ENCODE results near the gene FARP1.

Gene FARP1

DNA sequence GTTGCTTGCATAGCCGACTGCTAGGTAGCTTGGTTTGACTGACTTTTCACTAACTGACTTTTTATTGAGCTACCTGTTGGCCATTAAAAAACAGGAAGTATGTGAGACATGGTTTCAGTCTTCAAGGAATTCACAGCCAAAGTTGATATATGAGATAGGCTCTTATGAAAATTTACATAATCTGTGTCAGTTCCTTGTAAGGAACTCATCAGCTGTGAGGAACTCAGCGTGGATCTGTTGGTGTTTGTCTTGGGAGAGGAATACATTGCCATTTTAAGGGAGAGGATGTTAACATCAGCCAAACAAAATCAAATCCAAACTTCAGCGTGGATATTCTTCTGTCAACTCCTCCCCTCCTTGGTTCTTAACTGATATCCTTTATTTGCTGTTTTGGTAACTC lies 32.1 kb downstream of the FARP1 start:
- DNase-seq, result no peak

- no peak for DNase-seq
Measured at GRCh38 chr13:98175823-98176222, 32.9 kb downstream of the FARP1 start.

DNA sequence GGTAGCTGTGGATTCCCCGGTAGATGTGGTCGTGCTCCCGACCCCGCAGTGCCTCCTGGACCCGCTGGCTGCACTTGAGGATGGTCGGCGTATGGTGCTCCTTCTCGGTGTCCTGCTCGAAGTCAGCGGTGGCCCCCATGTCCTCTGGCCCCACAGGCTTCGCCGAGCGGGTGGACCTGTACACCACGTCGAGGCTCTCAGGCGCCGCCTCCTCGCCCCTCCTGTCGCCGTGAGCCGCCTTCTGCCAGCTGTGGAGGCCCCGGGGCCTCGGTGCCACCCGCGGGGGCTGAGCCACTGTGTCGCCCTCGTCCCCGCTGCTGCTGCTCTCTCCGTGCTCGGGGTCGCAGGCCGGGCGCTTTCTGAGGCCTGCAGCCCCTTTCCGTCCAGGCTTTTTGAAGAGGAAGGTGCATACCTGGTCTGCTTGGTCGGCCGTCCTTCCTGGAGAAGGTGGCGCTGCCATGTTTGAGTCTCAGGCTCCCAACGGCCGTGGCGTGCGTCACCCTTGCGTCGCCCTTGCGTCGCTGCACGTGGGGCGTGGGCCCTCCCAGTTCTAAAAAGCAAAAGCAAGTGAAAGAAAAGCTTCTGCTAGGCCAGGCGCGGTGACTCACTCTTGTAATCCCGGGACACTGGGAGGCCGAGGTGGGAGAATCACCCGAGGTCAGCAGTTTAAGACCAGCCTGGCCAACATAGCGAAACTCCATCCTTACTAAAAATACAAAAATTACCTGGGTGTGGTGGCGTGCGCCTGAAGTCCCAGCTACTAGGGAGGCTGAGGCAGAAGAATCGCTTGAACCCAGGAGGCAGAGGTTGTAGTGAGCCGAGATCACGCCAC lies 34.1 kb downstream of the FARP1 start, which contains the start of gene RNF113B:
Gene RNF113B (minus strand): TSS at position 493 of the 832 bp plus-strand sequence. CDS start 33 bp downstream, at position 460.
- no peak for DNase-seq

DNA sequence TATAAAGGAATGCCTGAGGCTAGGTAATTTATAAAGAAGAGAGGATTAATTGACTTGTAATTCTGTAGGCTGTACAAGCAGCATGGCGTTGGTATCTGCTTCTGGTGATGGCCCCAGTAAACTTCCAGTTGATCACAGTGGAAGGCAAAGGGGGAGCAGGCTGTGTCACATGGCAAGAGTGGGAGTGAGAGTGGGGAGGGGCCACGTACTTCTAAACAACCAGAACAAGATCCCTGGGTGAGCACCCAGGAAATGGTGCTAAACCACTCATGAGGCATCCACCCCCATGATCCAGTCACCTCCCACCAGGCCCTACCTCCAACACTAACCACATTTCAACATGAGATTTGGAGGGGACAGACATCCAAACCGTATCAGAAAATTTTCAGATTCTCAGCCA lies 37.2 kb downstream of the FARP1 start:
- DNase-seq, result no peak

DNA sequence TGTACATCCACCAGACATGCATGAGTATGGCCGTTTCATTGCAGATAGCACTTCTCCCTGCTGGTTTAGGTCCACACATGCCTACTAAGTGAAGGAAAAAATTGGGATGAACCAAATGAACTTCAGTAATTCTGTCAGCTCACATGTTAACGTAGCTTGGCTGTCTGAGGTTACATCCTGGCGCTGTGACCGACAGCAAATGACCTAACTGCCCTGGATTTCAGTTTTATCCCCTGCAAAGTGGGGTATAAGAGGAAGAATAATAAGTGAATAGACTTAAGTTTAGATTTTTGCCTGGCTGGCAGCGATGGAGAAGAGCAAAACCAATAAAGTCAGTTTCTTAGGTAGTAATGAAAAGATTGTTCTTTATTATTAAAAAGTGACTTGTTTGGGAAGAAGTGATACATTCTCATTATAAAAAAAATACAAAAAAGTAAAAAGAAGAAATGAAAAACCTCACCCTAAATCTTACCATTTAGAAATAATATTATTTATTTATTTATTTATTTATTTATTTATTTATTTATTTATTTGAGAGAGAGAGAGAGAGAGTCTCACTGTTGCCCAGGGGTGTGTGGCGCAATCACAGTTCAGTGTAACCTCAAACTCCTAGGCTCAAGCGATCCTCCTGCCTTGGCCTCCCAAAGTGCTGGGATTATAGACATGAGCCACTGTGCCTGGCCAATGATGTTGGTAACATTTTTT lies 38.4 kb downstream of the FARP1 start:
- no peak for DNase-seq

GRCh38 chr13:98182153-98182552 lies 39.3 kb downstream of the FARP1 start:
- no peak for DNase-seq

DNA sequence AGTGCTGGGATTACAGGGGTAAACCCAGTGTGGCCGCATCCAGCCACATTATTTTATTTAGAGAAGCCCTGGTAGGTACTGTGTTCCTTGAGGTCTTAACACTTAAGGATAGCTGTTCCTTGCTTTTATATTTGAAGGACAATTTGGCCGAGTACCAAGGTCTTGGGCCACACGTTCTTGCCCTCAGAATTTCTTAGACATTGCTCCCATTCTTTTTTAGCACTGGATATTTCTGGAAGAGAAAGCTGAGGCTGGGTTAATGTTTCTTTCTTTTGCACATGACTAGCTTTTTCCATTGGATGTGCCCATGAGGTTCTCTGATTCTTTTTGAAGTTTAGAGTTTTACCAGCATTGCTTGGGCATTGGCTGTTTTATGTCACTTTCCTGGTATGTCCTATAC lies 39.7 kb downstream of the FARP1 start:
- DNase-seq, result no peak

DNA sequence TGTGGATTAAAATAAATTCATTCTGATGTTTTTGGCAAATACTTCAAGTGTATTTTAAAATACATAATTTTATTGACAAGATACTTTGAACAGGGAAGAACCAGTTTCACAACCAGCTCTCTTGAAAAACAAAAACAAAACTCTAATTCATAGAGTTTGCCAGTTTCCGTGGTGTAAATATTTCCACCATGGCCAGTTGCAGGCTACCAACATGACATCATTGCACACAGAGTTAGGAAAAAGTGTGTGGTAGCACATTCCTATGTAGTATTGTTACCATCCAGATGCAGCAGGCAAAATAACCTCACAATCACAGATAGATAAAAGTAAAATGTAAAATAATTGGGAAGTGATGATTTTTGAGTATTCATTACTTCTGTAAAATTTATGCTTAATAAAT lies 41.9 kb downstream of the FARP1 start:
- no peak for DNase-seq

- no peak for DNase-seq
Measured at GRCh38 chr13:98187155-98187964, 44.5 kb downstream of the FARP1 start.

- DNase-seq, result no peak
Measured at GRCh38 chr13:98187965-98188261, 45.0 kb downstream of the FARP1 start.

DNA sequence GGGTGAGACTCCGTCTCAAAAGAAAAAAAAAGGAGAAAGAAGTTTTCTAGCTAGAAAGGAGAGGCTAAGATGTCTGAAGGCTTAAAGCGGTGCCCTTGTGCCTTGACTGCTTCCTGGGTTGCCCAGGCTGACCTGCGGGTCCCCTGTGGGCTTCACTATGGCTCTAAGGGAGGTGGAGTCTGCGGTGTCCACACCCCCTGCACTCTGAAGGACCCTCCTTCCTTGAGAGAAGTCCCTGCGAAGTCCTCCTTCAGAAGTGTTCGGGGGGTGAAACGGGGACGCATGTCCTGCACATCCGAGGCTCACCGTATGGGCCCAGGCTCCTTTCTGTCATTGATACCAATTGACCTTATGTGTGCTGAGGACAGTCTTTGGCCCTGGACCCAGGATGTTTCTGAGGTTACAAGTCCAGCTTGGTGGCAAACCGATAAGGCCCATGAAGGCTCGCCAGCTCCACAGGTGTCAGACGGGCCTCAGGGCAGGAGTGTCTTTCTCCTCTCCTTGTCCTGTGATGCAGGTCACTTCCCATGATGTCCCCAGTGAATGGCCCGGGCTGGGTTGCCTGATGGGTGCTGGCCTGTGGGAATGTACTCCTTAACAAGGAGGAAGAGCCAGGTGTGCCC lies 45.8 kb downstream of the FARP1 start:
- no peak for DNase-seq

- no peak for DNase-seq
Measured at GRCh38 chr13:98189841-98190505, 47.1 kb downstream of the FARP1 start.

DNA sequence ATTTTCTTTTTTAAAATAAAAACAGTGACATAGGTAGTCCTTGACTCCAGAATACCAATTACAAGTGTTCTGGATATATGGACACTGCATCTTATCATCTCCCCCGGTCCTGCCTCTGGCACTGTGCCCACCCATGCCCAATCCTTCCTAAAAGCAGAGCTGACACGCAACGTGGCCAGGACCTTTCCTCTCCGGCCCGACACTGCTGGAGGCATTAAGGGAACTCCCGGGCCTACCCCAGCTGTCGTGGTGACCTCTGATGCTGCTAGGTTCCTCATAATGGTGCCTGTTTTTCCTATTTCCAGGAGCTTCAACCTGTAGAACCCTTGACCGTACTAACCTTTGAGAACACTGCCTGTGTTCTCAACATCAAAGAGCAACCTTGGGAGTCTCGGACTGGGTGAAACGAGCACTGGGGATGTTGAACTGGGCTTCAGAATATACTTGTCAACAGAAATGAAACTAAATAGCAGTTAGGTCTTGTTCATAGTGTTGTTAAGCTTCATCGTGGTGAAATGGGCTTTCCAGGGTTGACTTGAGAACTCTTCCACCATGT lies 48.1 kb downstream of the FARP1 start:
- no peak for DNase-seq

DNA sequence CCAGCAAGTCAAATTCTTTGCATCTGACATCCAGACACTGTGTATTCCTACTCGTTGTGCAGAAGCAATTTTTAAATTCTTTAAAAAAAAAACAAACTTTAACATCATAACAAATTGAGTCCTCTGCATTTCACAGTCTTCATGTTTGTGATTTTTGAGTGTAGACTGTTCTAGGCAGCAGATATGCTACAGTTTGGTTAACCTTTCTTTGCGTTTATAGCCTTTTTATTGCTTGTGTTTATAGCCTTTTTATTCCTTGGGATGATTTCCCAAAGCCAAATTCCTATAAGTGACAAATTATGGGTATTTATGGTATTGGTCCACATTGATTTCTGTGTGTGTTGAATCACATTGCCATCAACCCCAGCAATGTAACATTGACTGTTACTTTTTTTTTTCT lies 49.1 kb downstream of the FARP1 start:
- DNase-seq, result no peak

GRCh38 chr13:98195054-98195791 lies 52.3 kb downstream of the FARP1 start:
- no peak for DNase-seq

- no peak for DNase-seq
Measured at GRCh38 chr13:98198683-98199082, 55.8 kb downstream of the FARP1 start.

DNA sequence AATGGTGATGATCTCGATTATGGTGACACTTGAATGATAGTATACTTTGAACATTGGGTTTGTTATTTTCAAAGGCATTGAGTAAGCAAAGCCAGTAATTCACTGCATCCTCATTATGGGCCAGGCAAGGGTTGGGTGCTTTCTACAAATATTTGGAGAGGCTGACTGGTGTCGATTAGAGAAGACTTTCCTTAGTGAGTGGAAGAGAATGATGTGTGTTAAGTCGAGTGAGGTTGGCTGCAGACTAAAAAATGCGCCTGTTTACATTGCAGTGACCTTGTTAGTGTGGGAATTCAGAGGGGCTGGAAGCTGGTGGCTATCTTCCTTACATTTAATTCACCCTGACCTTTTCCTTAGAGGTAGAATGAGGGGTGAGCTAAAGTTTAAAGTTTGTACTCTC lies 56.6 kb downstream of the FARP1 start:
- DNase-seq, result peak; percentile 66

DNA sequence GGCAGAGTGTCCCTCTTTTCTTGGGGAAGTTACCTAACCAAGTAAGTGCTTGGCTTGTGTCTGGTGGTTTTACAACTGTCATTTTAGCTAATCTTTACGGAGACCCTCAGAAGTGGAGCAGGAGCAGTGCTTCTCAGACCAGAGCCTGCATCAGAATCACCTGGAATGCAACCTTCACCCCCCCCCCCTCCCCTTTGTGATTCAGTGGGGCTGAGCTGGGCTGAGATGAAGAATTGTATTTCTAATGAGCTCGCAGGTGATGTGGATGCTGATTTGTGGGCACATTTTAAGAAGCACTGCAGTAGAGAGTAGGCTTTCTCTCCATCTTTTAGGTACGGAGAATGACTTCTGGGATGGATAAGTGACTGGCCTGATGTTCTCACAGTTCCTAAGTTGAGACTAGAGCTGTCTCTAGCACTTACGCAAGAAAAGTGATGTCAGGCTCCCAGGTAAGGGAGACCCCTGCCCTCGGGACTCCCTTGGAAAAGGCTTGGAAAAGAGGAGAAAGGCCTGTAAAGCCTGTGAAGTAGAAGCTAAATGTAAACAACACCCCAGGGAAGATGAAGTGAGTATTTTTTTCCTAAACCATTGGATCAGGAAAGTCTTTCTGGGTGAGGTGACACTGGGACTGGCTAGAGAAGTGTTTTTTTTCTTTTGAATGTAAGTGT lies 57.5 kb downstream of the FARP1 start:
- no peak for DNase-seq

DNA sequence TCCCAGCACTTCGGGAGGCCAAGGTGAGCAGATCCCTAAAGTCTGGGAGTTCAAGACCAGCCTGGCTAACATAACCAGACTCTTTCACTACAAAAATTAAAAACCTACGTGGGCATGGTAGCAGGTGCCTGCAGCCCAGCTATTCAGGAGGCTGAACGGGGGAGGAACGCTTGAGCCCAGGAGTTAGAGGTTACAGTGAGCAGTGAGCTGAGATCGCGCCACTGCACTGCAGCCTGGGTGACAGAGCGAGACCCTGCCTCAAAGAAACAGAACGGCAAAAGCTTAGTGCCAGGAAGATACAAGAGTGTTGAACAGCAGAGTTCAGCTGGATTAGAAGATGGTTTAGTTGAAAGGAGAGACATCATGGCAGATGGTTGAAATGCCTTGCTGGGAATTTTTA lies 58.3 kb downstream of the FARP1 start:
- no peak for DNase-seq

DNA sequence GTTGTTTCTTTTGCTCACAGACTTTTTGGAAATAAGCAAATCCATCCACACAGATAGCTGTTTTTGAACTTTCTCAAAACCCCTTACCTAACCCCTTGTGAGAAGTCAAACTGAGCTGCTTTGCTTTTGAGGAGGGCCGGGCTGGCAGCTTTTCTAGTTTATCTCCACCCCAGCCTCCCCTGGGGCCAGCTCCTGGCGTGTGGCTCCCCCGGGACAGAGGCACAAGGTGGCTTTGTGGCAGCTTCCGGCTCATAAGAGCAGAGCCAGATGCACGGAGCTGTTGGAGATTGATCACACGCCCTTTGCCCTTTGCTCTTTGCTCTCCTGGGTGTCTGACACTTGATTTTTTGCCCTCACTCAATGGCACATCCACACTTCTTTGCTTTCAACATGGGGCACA lies 59.1 kb downstream of the FARP1 start:
- DNase-seq, result no peak

Measured in NCI-H1092 treated with DMSO at 0.1 percent for 48 hours (cell line).